ENCODE data around the gene AIFM2.
"Not testable (repeated sequence)": the region's sequence is repeated elsewhere in the genome, so short reads cannot be mapped to it uniquely, and the experiment has no call there.

Gene AIFM2

DNA sequence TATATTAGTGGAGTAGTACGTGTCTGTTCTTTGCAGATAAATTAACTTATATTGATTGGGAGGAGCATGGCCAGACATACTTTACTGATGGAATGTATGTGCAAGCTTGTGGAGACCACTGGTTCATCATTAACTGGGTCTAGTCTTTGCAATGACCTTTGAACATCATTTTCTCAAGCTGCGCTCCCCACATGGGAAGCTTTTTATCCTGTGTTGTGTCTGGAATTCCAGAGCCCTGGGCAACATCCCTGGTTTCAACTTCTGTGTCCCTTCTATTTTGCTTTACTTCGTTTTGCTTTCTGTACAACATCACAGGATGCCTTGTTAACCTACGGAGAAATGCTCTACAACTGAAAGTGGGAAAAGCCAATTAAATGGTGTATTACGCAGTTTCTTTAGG lies 41.7 kb downstream of the AIFM2 start:
- no peak for DNase-seq

- DNase-seq, result no peak
Measured at GRCh38 chr10:70090013-70090412, 42.6 kb downstream of the AIFM2 start.

DNA sequence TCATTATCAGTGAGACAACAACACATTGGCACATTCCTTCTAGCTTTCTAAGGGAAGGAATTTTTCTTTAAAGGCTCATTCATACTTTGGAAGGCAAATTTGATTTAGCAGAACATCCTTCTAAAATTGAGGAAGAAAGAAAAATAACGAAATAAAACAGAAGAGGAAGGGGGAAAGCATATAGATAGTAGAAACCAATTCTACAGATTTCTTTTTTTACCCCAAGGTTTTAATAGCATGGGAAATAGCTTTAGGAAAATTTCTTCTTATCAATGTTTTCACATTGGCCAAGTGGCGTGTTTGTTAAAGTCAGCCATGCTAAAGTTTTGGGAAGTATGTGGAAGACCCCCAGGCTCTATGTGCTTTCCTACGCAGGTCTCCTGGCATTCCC lies 44.3 kb downstream of the AIFM2 start:
- no peak for DNase-seq

GRCh38 chr10:70087616-70088307 lies 44.9 kb downstream of the AIFM2 start:
- DNase-seq, result no peak

DNA sequence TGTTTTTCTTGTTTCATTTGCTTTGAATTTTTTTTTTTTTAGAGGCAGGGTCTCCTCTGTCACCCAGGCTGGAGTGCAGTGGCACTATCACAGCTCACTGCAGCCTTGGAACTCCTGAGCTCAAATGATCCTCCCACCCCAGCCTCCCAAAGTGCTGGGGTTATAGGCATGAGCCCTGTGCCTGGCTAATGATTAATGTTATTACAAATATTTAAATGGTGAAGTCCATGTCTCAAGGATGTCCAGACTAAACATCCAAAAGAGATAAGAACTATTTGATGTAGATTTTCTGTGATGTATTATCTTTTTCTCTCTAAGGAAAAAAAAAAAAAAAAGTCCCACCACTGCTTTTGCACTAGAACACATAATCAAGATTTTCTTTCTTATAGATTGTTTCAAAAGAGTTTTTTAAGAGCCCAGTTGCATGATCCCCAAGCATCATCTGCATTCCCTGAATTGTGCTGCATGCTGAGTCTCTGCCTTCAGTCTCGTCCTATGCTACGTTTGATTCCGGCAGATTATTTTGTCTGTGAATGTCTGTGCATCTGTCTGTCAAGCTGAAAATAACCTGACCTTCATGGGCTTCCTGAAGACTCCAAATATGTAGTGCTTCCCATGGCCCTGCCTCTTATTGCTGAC lies 46.5 kb downstream of the AIFM2 start:
- no peak for DNase-seq

DNA sequence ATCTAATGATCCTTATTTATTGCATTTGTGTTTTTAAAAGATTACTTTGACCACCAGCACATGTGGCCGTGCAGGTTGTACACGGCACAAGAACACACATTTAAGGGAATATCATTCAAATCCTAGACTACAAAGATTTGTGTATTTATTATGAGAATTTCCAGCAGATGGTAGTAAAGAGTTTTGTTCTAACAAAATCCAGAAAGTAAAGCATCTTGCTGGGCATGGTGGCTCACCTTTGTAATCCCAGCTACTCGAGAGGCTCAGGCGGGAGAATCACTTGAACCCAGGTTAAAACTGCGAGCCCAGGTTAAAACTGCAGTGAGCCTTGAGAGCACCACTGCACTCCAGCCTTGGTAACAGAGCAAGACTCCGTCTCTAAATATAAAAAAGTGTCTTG lies 48.4 kb downstream of the AIFM2 start:
- peak; percentile 3 for DNase-seq

- not testable (repeated sequence) for DNase-seq
Measured at GRCh38 chr10:70080789-70081188, 51.8 kb downstream of the AIFM2 start.

- DNase-seq, result no peak
Measured at GRCh38 chr10:70078937-70079336, 53.7 kb downstream of the AIFM2 start.

DNA sequence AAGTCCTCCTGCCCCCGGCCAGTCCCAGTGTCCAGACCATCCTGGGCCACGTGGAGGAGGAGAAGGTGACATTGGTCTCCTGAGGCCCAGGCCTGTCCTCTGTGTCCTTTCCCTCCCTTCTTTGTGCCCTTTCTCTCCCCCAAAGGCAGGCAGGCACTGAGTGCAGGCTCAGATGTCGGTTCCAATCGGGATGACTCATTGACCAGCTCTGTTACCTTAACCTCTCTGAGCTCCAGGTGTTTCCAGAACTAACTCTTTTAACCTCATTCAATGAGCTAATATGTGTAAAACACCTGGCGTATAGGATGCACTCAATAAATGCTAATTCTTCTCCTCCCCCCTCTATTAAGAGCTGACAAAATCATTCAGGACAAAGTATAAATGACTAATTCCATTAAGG lies 54.3 kb downstream of the AIFM2 start:
- DNase-seq, result no peak

- DNase-seq, result no peak
Measured at GRCh38 chr10:70074971-70075370, 57.7 kb downstream of the AIFM2 start.

DNA sequence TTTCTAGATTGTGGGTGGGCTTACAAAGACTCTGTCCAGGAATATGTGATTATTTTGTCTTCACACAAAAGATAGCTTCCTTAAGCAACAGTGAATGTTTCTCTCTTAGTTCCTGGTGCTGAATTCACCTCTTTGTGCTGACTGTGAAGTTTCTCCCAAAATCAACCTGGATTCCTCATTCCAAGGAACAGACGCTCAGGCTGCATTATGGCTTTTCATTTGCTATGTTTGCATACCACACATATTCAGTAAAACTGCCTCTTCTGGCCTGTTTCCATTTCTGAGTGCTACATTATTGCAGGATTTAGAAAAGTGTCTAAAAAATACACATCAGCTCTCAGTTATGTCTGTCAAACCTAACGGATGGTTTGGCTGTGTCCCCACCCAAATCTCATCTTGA lies 58.5 kb downstream of the AIFM2 start:
- peak; percentile 51 for DNase-seq

DNA sequence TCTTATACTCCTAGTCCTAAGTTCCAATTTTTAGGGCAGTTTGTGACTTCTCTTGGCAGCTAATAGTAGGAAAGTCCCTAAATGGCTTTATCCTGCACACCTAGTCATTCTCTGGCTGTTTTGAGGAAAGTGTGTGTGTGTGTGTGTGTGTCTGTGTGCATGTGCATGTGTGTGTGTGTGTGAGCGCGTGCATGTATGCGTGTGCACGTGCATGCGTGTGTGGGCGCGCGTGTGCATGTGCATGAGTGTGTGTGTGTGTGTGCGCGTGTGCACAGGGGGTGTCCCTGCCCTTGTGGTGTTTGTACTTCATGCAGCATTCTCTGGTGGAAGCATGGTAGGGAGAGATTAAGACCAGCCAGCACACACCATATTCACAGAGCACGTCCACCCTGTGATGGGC lies 61.8 kb downstream of the AIFM2 start:
- no peak for DNase-seq

GRCh38 chr10:70069346-70069745 lies 63.3 kb downstream of the AIFM2 start:
- DNase-seq, result no peak

DNA sequence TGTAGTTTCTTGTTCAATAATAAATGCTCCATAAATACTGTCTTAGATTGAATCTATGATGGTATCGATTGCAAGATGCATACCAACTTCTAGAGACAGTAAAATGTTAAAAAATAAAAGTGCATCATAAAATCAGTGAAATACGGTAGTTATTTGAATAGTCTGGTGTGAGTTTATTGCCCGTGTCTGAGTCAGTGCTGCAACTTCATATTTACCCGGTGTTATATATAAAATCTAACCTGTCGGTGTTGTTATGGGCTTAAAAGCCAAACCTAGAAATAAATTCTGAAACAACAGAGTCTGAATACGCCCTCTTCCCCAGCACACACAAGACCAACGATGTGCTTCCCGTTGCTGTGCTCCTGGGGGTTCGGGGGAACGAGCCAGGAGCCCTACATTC lies 63.7 kb downstream of the AIFM2 start:
- DNase-seq, result no peak

- DNase-seq, result no peak
Measured at GRCh38 chr10:70067586-70067985, 65.0 kb downstream of the AIFM2 start.

GRCh38 chr10:70066190-70066589 lies 66.4 kb downstream of the AIFM2 start:
- no peak for DNase-seq

DNA sequence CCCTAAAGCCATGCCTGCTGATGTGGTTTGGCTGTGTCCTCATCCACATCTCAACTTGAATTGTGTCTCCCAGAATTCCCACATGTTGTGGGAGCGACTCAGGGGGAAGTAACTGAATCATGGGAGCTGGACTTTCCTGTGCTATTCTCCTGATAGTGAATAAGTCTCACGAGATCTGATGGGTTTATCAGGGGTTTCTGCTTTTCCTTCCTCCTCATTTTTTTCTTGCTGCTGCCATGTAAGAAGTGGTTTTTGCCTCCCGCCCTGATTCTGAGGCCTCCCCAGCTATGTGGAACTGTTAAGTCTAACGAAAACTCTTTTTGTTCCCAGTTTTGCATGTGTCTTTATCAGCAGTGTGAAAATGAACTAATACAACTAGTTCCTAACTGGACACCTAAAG lies 68.1 kb downstream of the AIFM2 start:
- DNase-seq, result peak; percentile 9

GRCh38 chr10:70063418-70064098 lies 69.1 kb downstream of the AIFM2 start:
- DNase-seq, result no peak

Measured in fibroblast of upper back skin (primary cell).